ENCODE measurements around the gene ALKBH1.
"Not testable (repeated sequence)": the region's sequence is repeated elsewhere in the genome, so short reads cannot be mapped to it uniquely, and the experiment has no call there.

DNA sequence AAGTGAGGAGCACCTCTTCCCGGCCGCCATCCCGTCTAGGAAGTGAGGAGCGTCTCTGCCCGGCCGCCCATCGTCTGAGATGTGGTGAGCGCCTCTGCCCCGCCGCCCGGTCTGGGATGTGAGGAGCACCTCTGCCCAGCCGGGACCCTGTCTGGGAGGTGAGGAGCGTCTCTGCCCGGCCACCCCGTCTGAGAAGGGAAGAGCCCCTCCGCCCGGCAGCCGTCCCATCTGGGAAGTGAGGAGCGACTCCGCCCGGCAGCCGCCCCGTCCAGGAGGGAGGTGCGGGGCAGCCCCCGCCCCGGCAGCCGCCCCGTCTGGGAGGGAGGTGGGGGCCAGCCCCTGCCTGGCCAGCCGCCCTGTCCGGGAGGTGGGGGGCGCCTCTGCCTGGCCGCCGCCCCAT, 39.6 kb upstream of the ALKBH1 start:
- not testable (repeated sequence) for TF ChIP-seq EP300 (IDR thresholded peaks at IDR 0.05)
- TF ChIP-seq, protein P1, sequence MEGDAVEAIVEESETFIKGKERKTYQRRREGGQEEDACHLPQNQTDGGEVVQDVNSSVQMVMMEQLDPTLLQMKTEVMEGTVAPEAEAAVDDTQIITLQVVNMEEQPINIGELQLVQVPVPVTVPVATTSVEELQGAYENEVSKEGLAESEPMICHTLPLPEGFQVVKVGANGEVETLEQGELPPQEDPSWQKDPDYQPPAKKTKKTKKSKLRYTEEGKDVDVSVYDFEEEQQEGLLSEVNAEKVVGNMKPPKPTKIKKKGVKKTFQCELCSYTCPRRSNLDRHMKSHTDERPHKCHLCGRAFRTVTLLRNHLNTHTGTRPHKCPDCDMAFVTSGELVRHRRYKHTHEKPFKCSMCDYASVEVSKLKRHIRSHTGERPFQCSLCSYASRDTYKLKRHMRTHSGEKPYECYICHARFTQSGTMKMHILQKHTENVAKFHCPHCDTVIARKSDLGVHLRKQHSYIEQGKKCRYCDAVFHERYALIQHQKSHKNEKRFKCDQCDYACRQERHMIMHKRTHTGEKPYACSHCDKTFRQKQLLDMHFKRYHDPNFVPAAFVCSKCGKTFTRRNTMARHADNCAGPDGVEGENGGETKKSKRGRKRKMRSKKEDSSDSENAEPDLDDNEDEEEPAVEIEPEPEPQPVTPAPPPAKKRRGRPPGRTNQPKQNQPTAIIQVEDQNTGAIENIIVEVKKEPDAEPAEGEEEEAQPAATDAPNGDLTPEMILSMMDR (IDR thresholded peaks at IDR 0.05): not testable (repeated sequence)
